HFFc6 (cell line): Measurements from ENCODE around the gene DNM1L. TPM values are rescaled to one million over a fixed set of nuclear protein-coding genes. Genes with fewer than 3 reads are reported as not detected.

Source experiments
- DNase-seq: peaks from one replicate; pipeline ENCODE4 v3.0.0-alpha.2; 2018
- H3K27ac Mint-ChIP-seq: 2 replicates; pipeline ENCODE4 v1.8.0; 2020; ENCODE audit warnings: mild to moderate bottlenecking, mixed read lengths
- H3K27me3 Mint-ChIP-seq: 2 replicates; pipeline ENCODE4 v1.8.0; 2021; ENCODE audit warnings: mild to moderate bottlenecking, moderate library complexity, mixed read lengths; ENCODE audit not compliant: insufficient read depth
- H3K36me3 Mint-ChIP-seq: 2 replicates; pipeline ENCODE4 v1.8.0; 2021; ENCODE audit warnings: low read depth, mixed read lengths
- H3K4me1 Mint-ChIP-seq: 2 replicates; pipeline ENCODE4 v1.8.0; 2020; ENCODE audit warnings: low read depth, mixed read lengths
- H3K4me3 Mint-ChIP-seq: 2 replicates; pipeline ENCODE4 v1.8.0; 2020; ENCODE audit warnings: mild to moderate bottlenecking, moderate library complexity, mixed read lengths
- H3K9me3 Mint-ChIP-seq: 2 replicates; pipeline ENCODE4 v1.8.0; 2020; ENCODE audit warnings: mild to moderate bottlenecking, mixed read lengths
- CTCF ChIP-seq: fragments of 200-600 bp; sonication (generic); IDR thresholded peaks from 2 replicates; pipeline ENCODE4 v1.5.0; 2021; ENCODE audit warnings: antibody characterized with exemption, mild to moderate bottlenecking
- long read RNA-seq: library from polyadenylated mRNA; unstranded; transcript quantifications from one replicate; pipeline ENCODE4 v2.0.0, GENCODE V29; 2019
- total RNA-seq, 6 experiments: library from RNA; stranded (reverse); fragmentation: NEBNext Ultra II Directional; extraction: Animal tissue kit (Norgen Biotek cat#: 25700); gene quantifications; 2 replicates in 1 of 6; 3 replicates in 5 of 6; pipeline ENCODE4 v1.2.3, GENCODE V29; 2021

Gene DNM1L
- total RNA-seq = 10 to 100 TPM; 53.3 to 62.2 (median 61.6) TPM
- long read RNA-seq, full-length matches to known transcripts = 37 of 47 reads
- long read RNA-seq, partial matches to known transcripts = 8 of 47 reads
- long read RNA-seq, other reads (novel, unspliced or antisense) = 2 of 47 reads

- peak within 1 kb of the TSS; percentile 89 for H3K27ac Mint-ChIP-seq
- peaks cover 6% of the 10 kb centered on the region; the same call in 1 of the 2 replicates for H3K9me3 Mint-ChIP-seq
- peak within 1 kb of the TSS; percentile 96 for H3K4me3 Mint-ChIP-seq
- H3K4me1 Mint-ChIP-seq = peaks cover 45% of the 10 kb centered on the region
- no peaks in the 10 kb centered on the region; the same call in 1 of the 2 replicates for H3K27me3 Mint-ChIP-seq
- no peaks in the 10 kb centered on the region for H3K36me3 Mint-ChIP-seq
- DNase-seq = peak; percentile 91
- peak; percentile 51 for TF ChIP-seq CTCF
Measured at GRCh38 chr12:32679091-32679919, at the start of gene DNM1L. TSS of gene DNM1L (plus strand) at chr12:32679301. CDS start at chr12:32679364, 63 bp downstream.

DNA sequence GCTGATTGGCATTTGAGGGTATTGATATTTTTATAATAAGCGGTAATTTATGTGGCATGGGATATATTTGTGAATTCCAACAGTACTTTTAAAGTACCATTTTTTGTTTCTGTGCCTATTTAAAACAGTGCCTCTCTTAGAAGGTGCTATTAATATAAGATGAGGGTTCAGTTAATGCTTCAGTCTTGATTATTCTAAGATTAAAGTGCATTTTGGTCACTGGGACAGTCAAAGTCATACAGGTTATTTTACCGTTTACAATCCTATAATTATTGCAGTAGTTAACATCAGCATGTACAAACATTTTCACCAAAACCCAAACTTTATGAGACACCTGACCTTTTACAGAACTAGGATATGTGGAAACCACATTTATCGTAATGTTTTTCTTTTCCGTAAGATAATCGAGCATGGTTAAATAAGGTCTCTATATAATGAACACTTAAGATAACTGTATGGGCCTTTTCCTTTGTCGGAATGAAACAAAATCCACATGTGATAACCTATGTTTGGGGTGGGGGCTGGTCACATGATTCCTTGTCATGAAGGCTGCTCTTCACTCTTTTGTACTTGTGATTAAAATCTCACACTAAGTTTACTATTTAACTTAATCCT lies 37.7 kb upstream of the DNM1L start:
- Mint-ChIP-seq H3K36me3 (no peaks in the 10 kb centered on the region; the same call in none of the 2 replicates), H3K27me3 (no peaks in the 10 kb centered on the region)
- TF ChIP-seq CTCF = no peak

GRCh38 chr12:32644431-32644830 lies 34.7 kb upstream of the DNM1L start:
- Mint-ChIP-seq H3K4me3 (no peak overlapping the region), H3K27ac (no peak overlapping the region), H3K27me3 (no peaks in the 10 kb centered on the region), H3K4me1 (peaks cover 4% of the 10 kb centered on the region; the same call in 1 of the 2 replicates), H3K9me3 (no peaks in the 10 kb centered on the region), H3K36me3 (no peaks in the 10 kb centered on the region)
- DNase-seq = no peak
- no peak for TF ChIP-seq CTCF

More for the DNA sequence above, 37.7 kb upstream of the DNM1L start:
- Mint-ChIP-seq H3K9me3 (no peaks in the 10 kb centered on the region), H3K4me3 (no peak overlapping the region), H3K27ac (no peak overlapping the region), H3K4me1 (peaks cover 4% of the 10 kb centered on the region; the same call in 1 of the 2 replicates)
- DNase-seq = no peak

DNA sequence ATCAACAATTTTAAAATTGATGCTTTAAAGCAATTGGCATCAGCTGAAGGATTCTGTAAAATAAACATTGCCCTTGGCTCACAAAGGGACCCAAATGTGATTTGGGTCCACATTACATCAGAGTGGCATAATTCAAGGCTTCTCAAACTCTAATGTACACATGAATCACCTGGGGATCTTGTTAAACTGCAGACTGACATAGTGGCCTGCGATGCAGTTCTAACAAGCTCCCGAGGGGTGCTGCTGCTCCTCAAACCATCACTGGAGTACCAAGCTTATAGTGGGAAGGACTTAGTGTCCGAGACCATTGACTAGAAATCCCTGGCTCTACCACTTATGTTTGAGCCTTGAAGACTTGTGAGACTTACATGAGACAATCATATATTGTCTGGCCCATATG lies 31.8 kb upstream of the DNM1L start:
- Mint-ChIP-seq H3K36me3 (no peaks in the 10 kb centered on the region), H3K4me3 (no peak overlapping the region), H3K27me3 (no peaks in the 10 kb centered on the region), H3K27ac (no peak overlapping the region), H3K4me1 (peaks cover 13% of the 10 kb centered on the region), H3K9me3 (no peaks in the 10 kb centered on the region)
- TF ChIP-seq CTCF = no peak
- no peak for DNase-seq

GRCh38 chr12:32650508-32650907 lies 28.6 kb upstream of the DNM1L start:
- 0 out of 2 replicates have a peak, but pooled peaks cover 2% of the 10 kb centered on the region for H3K27me3 Mint-ChIP-seq
- H3K4me1 Mint-ChIP-seq = peaks cover 9% of the 10 kb centered on the region
- H3K27ac Mint-ChIP-seq = no peak overlapping the region

More at GRCh38 chr12:32650508-32650907, 28.6 kb upstream of the DNM1L start:
- no peak for DNase-seq
- H3K9me3 Mint-ChIP-seq = no peaks in the 10 kb centered on the region
- no peak for TF ChIP-seq CTCF
- H3K36me3 Mint-ChIP-seq = no peaks in the 10 kb centered on the region
- H3K4me3 Mint-ChIP-seq = no peak overlapping the region
